HG02885 (cell line): ENCODE measurements around the gene FOLR2.
"Not testable (repeated sequence)": the region's sequence is repeated elsewhere in the genome, so short reads cannot be mapped to it uniquely, and the experiment has no call there.

Experiments used
- ATAC-seq: cut with Tn5 transposase; IDR thresholded peaks from one replicate; pipeline ENCODE4 v1.9.1; 2021; ENCODE audit warnings: mild to moderate bottlenecking; ENCODE audit not compliant: unreplicated experiment, poor library complexity

FOLR2 gene

GRCh38 chr11:72216638-72217037 is at the start of gene FOLR2:
FOLR2 (plus strand) TSS chr11:72216794; CDS start chr11:72218585, 1,791 bp downstream.
- ATAC-seq: no peak

DNA sequence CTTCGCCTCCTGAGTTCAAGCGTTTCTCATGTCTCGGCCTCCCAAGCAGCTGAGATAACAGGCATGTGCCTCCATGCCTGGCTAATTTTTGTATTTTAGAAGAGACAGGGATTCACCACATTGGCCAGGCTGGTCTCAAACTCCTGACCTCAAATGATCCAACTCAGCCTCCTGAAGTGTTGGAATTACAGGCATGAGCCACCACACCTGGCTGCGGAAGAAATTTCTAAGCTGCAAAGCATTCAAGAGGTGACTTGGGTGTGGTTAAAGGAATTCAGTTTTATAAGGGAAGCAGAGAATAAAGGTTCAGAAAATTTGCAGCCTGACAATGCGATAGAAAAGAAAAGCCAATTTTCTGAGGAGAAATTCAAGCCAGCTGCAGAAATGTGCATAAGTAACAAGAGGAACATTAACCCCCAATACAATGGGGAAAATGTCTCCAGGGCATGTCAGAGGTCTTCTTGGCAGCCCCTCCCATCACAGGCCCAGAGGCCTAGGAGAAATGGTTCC is 47.5 kb upstream of the FOLR2 start:
- ATAC-seq: not testable (repeated sequence)

- ATAC-seq: not testable (repeated sequence)
These were observed 46.8 kb upstream of the FOLR2 start for GRCh38 chr11:72169754-72170153.

GRCh38 chr11:72172043-72172442 is 44.6 kb upstream of the FOLR2 start:
- not testable (repeated sequence) for ATAC-seq

DNA sequence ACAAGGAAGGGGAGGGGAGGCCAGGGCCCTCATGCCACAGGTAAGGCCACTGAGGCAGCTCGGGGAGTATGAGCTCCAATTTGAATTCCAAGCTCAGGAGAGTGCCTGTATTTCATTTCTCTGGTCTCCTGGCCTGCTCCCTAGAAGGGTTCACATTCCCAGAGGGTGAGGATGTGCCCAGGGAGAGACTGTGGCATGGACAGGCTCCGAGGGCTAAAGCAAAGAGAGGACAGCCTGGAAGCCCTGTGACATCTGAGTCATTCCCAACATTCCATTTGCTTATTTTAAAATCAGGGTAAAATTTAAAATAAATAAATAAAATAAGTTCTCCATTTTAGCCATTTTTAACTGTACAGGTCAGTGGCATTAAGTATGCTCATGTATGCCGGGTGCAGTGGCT is 43.3 kb upstream of the FOLR2 start:
- ATAC-seq: no peak

DNA sequence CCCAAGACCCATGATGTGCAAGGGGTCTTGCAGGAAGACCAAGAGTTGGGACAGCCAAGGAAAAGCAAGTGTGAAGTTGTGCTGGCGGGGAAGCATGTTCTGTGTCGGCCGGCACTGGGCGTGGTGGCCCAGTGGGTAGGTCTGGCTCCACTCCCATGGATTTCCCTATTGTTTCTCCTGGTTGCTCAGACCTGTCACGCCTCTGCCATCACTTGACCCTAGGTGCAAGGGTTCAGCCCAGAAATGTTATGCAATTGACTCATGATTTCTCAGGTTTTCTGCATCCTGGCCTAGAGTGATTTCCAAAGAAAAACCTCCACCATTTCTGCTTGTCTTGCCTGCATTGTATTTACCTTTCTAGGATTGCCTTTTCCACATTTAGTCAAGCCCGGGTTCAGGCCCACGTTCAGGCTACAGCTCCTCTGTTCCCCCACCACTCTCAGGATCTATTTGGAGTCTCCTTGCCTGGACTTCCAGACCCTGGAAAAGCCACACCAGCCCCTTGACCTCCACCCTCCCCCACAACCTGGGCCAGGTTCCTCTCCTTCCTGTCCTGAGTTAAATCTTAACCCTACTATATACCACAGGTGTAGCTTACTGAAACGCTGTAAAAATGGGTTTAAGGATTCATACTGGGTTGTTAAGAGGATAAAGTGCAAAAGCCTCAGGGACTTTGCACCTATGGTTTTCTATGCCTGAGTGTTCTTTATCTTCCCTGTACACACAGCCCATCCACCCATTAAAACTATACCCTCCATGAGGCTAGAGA is 42.1 kb upstream of the FOLR2 start:
- ATAC-seq: no peak

DNA sequence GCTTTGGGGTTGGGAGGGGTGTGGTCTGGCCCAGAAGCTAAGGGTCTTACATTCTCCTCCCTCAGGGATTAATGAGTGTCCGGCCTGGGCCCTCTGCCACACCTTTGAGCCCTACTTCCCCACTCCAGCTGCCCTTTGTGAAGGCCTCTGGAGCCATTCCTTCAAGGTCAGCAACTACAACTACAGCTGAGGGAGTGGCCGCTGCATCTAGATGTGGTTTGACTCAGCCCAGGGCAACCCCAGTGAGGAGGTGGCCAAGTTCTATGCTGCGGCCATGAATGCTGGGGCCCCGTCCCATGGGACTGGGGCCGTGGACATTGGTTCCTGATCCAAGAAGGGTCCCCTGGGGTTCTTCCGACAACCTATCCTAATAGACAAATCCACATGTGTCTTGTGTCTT is 38.9 kb upstream of the FOLR2 start:
- ATAC-seq: no peak

DNA sequence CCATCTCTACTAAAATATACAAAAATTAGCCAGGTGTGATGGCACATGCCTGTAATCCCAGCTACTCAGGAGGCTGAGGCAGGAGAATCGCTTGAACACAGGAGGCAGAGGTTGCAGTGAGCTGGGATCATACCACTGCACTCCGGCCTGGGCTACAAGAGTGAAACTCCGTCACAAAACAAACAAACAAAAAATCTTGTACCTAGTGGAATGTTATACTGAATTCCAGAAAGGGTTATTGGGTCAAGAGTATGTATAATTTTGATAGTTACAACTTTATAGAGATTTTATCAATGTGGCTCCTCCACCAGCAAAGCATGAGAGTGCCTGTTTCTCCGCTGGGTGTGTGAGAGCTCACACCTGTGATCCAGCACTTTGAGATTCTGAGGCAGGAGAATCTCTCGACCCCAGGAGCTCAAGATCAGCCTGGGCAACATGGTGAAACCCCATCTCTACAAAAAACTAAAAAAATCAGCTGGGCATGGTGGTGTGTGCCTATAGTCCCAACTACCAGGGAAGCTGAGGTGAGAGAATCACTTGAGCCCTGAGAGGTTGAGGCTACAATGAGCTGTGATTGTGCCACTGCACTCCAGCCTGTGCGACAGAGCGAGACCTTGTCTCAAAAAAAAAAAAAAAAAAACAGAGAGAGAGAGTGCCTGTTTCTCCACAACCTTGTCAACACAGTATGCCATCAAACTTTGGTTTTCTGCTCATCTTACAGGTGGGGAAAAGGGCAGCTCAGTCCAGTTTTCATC is 37.4 kb upstream of the FOLR2 start:
- ATAC-seq: no peak

DNA sequence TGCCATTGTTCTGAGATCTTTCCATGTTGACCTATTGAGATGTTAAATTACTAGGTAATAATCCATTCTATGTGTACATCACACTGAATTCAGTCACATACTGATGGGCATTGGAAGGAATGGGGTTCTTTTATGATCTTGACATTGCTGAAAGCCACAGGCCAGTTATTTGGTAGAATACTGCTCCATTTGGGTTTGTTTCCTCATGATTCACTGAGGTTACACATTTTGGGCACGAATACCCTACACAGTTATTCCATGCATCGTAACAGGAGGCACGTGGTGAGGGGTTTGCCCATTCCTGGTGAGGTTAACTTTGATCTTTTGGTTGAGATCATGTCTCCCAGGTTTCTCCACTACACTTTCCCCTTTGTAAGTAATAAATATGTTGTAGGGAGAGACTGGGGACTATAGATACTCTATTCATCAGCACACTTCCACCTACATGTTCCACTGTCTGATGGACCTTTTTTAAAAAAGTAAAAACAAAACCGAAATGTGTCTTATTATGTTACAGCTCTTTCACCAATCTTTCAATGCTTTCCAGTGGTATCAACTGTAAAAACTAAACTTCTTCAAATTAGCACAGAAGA is 36.7 kb upstream of the FOLR2 start:
- ATAC-seq: no peak

DNA sequence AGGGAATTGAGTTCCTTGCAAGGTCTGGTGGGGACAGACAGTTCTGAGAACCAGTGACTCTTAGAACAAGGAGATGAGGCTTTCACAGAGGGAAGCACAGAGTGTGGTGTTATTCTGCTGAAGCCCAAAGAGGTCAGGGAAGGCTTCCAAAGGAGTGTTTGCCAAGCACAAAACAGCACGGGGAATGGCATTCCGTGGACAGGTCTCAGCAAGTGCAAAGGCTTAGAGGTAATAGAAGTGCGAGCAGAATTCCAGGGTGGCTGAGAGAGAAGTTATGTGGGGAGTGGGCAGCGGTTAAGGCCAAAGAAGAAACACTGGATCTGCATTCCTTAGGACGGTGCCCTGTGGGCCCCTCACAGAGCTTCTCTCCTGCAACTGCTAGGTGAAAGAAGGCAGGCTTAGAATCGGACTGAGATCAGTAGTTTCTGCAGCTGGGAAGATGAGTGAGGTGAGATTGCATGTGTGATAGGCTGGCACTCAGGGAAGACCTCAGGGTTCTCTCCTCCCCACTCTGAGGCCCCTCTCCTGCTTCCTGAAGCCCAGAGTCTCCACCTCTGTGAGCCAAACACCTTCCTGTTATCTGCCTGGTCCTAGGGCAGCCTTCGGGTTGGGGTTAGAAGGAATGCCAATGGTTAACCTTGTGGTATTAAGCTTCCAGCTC is 35.6 kb upstream of the FOLR2 start:
- ATAC-seq: not testable (repeated sequence)

GRCh38 chr11:72181553-72181958 is 35.0 kb upstream of the FOLR2 start:
- not testable (repeated sequence) for ATAC-seq

DNA sequence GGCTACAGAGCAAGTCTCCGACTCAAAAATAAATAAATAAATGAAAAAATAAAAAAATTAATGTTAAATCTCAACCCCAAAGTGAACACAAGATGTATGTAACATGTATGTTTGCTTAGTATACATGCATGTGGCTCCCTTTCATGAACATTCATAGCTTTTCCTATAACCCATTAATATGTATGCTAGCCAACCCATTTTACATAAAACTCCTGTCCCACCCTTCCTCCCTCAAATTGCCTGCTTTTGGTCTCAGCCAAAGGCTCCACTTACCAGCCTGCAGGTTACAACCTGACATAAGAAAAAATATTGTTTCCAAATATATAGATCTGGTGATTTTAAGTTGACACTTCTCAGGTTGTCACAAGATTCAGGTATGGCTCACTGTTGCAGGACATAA is 28.3 kb upstream of the FOLR2 start:
- no peak for ATAC-seq

DNA sequence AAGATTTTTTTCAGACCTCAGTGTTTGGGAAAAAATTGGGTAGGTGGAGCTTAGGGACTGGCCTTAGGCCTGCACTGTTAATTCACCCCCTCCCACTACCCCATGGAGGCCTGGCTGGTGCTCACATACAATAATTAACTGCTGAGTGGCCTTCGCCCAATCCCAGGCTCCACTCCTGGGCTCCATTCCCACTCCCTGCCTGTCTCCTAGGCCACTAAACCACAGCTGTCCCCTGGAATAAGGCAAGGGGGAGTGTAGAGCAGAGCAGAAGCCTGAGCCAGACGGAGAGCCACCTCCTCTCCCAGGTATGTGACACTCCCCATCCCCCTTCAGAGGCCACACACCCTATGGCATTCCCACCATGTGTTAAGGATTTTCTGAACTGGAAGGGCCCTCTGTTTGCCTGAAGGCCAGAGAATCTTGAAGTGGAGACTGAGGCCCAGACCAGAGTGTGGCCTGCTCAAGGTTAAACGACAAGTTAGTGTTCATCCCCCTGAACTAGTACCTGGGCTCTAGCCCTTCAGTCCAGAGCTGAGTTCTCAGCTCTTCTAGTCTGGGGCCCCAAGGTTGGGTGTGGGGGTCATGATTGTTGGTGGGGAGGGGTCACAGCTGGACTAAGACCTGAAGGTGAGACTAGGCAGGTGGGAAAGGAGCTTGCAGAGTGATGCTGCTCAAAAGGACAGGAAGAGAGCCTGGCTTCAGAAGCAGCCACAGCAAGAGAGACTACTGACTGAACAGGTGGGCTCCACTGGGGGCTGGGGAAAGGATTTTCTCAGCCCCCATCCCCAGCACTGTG is 26.9 kb upstream of the FOLR2 start:
- no peak for ATAC-seq

- ATAC-seq: no peak
These were observed 25.9 kb upstream of the FOLR2 start for GRCh38 chr11:72190631-72191071.

GRCh38 chr11:72191961-72192381 is 24.6 kb upstream of the FOLR2 start, which contains the start of gene FOLR1:
FOLR1 (plus strand) TSS chr11:72192140; CDS start chr11:72192174, 34 bp downstream.
- ATAC-seq: no peak

DNA sequence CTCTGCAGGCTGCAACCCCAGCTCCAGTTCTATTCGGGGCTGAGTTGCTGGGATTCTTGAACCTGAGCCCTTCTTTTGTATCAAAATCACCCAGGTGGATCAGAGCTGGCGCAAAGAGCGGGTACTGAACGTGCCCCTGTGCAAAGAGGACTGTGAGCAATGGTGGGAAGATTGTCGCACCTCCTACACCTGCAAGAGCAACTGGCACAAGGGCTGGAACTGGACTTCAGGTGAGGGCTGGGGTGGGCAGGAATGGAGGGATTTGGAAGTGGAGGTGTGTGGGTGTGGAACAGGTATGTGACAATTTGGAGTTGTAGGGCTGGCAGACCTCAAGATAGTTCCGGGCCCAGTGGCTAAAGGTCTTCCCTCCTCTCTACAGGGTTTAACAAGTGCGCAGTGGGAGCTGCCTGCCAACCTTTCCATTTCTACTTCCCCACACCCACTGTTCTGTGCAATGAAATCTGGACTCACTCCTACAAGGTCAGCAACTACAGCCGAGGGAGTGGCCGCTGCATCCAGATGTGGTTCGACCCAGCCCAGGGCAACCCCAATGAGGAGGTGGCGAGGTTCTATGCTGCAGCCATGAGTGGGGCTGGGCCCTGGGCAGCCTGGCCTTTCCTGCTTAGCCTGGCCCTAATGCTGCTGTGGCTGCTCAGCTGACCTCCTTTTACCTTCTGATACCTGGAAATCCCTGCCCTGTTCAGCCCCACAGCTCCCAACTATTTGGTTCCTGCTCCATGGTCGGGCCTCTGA is 20.9 kb upstream of the FOLR2 start:
- no peak for ATAC-seq

DNA sequence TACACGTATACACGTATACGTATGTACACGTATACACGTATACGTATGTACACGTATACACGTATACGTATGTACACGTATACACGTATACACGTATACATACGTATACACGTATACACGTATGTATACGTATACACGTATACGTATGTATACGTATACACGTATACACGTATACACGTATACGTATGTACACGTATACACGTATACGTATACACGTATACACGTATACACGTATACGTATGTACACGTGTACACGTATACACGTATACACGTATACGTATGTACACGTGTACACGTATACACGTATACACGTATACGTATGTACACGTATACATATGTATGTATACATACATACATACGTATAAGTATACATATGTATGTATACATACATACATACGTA is 15.1 kb upstream of the FOLR2 start:
- not testable (repeated sequence) for ATAC-seq

- no peak for ATAC-seq
These were observed 14.0 kb upstream of the FOLR2 start for GRCh38 chr11:72202571-72202970.

GRCh38 chr11:72203163-72203562 is 13.4 kb upstream of the FOLR2 start:
- no peak for ATAC-seq
